Subcutaneous abdominal adipose tissue (tissue), 5 donors: Measurements from ENCODE around the gene IRF2BP1.
"Not testable (repeated sequence)": the region's sequence is repeated elsewhere in the genome, so short reads cannot be mapped to it uniquely, and the experiment has no call there.

Experiments
- H3K27ac ChIP-seq: one replicate; pipeline ENCODE4 v1.7.0; 2013; ENCODE audit warnings: low read depth, mild to moderate bottlenecking, inconsistent platforms, low read length, moderate library complexity
- H3K27me3 ChIP-seq, 5 donors: one replicate each; pipeline ENCODE4 v1.7.0; 2013; ENCODE audit warnings: low read length in 5 of 5, inconsistent platforms in 1 of 5; ENCODE audit not compliant: control insufficient read depth in 5 of 5, insufficient read depth in 4 of 5
- H3K36me3 ChIP-seq, 5 donors: one replicate each; pipeline ENCODE4 v1.7.0; 2013; ENCODE audit warnings: low read length in 5 of 5; ENCODE audit not compliant: control insufficient read depth in 5 of 5, insufficient read depth in 5 of 5
- H3K4me1 ChIP-seq, 5 donors: one replicate each; pipeline ENCODE4 v1.7.0; 2013; ENCODE audit warnings: low read length in 5 of 5, mild to moderate bottlenecking in 3 of 5, moderate library complexity in 1 of 5; ENCODE audit not compliant: control insufficient read depth in 5 of 5, insufficient read depth in 5 of 5
- H3K4me3 ChIP-seq, 5 donors: one replicate each; pipeline ENCODE4 v1.7.0; 2013; ENCODE audit warnings: low read length in 5 of 5, low read depth in 1 of 5
- H3K9ac ChIP-seq, 5 donors: one replicate each; pipeline ENCODE4 v1.7.0; 2013; ENCODE audit warnings: low read length in 5 of 5, mild to moderate bottlenecking in 4 of 5, moderate library complexity in 3 of 5
- H3K9me3 ChIP-seq, 5 donors: one replicate each; pipeline ENCODE4 v1.7.0; 2013; ENCODE audit warnings: low read length in 5 of 5; ENCODE audit not compliant: control insufficient read depth in 5 of 5
- donor health status: healthy.
- donor health status: healthy.
- donor health status: healthy.
- donor health status: healthy.
- donor health status: healthy.

The IRF2BP1 gene

GRCh38 chr19:45874620-45874966, 11.3 kb downstream of the IRF2BP1 start:
- Histone ChIP-seq H3K9ac (no peak overlapping the region), H3K4me3 (no peak overlapping the region), H3K9me3 (no peaks in the 10 kb centered on the region), H3K27me3 (peaks cover 0 to 10% (median 3%) of the 10 kb centered on the region in 5 donors), H3K27ac (no peak overlapping the region), H3K4me1 (peaks cover 0 to 12% (median 11%) of the 10 kb centered on the region in 5 donors), H3K36me3 (no peaks in the 10 kb centered on the region)

GRCh38 chr19:45873219-45873772, 12.6 kb downstream of the IRF2BP1 start:
- H3K4me1 ChIP-seq, result peaks cover 0 to 12% (median 11%) of the 10 kb centered on the region in 5 donors
- H3K27me3 ChIP-seq, result peaks cover 0 to 10% (median 2%) of the 10 kb centered on the region in 5 donors
- H3K4me3 ChIP-seq, result no peak overlapping the region
- H3K9ac ChIP-seq, result no peak overlapping the region
- H3K36me3 ChIP-seq, result no peaks in the 10 kb centered on the region
- no peaks in the 10 kb centered on the region for H3K9me3 ChIP-seq
- H3K27ac ChIP-seq, result no peak overlapping the region

DNA sequence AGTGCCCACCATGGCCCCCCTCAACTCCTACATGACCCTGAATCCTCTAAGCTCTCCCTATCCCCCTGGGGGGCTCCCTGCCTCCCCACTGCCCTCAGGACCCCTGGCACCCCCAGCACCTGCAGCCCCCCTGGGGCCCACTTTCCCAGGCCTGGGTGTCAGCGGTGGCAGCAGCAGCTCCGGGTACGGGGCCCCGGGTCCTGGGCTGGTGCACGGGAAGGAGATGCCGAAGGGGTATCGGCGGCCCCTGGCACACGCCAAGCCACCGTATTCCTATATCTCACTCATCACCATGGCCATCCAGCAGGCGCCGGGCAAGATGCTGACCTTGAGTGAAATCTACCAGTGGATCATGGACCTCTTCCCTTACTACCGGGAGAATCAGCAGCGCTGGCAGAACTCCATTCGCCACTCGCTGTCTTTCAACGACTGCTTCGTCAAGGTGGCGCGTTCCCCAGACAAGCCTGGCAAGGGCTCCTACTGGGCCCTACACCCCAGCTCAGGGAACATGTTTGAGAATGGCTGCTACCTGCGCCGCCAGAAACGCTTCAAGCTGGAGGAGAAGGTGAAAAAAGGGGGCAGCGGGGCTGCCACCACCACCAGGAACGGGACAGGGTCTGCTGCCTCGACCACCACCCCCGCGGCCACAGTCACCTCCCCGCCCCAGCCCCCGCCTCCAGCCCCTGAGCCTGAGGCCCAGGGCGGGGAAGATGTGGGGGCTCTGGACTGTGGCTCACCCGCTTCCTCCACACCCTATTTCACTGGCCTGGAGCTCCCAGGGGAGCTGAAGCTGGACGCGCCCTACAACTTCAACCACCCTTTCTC, 13.6 kb downstream of the IRF2BP1 start:
- Histone ChIP-seq H3K9ac (no peak overlapping the region), H3K27ac (no peak overlapping the region), H3K9me3 (no peaks in the 10 kb centered on the region), H3K27me3 (peaks cover 0 to 5% (median 0%) of the 10 kb centered on the region in 5 donors), H3K4me1 (peaks cover 0 to 11% (median 10%) of the 10 kb centered on the region in 5 donors), H3K36me3 (no peaks in the 10 kb centered on the region), H3K4me3 (no peak overlapping the region)

GRCh38 chr19:45870798-45871197, 15.1 kb downstream of the IRF2BP1 start:
- Histone ChIP-seq H3K27me3 (peaks cover 0 to 3% (median 2%) of the 10 kb centered on the region in 5 donors), H3K9me3 (no peaks in the 10 kb centered on the region), H3K9ac (no peak overlapping the region), H3K4me3 (no peak overlapping the region), H3K27ac (no peak overlapping the region), H3K4me1 (no peaks in the 10 kb centered on the region), H3K36me3 (no peaks in the 10 kb centered on the region)

DNA sequence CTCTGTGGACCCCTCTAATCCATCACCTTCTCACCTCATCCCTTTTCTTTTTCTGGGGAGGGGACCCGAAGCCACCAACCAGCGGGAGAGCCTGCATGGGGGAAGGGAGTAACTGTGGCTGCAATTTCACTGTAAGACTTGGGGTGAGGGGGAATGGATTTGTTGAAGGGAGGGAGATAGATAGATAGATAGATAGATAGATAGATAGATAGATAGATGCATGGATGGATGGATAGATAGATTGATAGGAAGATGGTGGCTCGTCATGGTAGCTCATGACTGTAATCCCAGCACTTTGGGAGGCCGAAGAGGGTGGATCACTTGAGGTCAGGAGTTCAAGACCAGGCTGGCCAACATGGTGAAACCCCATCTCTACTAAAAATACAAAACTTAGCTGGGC, 18.7 kb downstream of the IRF2BP1 start:
- H3K9me3 ChIP-seq, H3K9ac ChIP-seq, H3K4me3 ChIP-seq, H3K36me3 ChIP-seq, H3K27ac ChIP-seq: not testable (repeated sequence)
- Histone ChIP-seq H3K4me1 (peaks cover 2 to 19% (median 15%) of the 10 kb centered on the region in 5 donors), H3K27me3 (peaks cover 0 to 20% (median 12%) of the 10 kb centered on the region in 5 donors)

DNA sequence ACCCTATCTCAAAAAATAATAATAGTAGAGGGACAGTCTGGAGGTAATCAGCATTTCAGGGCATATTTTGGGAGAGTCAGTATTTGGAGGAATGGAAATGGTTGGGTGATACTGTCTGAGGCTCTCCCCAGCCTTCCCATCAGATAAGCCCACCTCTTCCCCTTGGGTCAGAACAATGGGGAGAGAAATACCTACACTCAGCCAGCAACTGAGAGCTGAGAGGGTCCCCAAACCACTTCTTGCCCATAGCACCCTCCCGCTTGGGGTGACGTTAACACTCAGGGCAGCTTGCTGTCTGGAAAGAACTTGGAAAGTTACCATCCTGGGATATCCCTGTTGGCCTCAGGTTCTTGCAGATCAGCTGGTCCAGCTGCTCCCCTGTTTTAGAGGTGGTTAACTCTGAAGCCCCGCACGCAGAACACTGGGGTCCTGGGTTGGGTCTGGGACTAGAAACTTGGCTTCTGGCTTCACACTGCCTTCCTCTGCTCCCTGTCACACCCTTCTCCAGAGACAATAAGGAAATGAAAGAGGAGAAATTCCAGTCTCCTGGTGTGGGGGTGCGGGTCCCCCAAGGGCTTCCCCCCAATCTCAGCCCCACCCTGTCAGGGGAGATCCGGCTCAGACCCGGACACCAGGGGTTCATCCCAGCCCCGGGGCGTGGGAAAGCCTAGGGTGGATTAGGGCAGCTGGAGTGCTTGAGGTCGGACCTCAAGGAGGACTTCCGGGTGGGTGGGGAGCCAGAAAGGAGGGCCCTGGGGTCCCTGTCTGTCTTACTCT, 19.4 kb downstream of the IRF2BP1 start:
- H3K27ac ChIP-seq, result no peak overlapping the region
- no peaks in the 10 kb centered on the region for H3K36me3 ChIP-seq
- H3K9me3 ChIP-seq, result no peaks in the 10 kb centered on the region
- H3K4me3 ChIP-seq, result no peak overlapping the region
- H3K4me1 ChIP-seq, result peaks cover 2 to 24% (median 19%) of the 10 kb centered on the region in 5 donors
- H3K27me3 ChIP-seq, result peaks cover 0 to 20% (median 12%) of the 10 kb centered on the region in 5 donors
- no peak overlapping the region for H3K9ac ChIP-seq

DNA sequence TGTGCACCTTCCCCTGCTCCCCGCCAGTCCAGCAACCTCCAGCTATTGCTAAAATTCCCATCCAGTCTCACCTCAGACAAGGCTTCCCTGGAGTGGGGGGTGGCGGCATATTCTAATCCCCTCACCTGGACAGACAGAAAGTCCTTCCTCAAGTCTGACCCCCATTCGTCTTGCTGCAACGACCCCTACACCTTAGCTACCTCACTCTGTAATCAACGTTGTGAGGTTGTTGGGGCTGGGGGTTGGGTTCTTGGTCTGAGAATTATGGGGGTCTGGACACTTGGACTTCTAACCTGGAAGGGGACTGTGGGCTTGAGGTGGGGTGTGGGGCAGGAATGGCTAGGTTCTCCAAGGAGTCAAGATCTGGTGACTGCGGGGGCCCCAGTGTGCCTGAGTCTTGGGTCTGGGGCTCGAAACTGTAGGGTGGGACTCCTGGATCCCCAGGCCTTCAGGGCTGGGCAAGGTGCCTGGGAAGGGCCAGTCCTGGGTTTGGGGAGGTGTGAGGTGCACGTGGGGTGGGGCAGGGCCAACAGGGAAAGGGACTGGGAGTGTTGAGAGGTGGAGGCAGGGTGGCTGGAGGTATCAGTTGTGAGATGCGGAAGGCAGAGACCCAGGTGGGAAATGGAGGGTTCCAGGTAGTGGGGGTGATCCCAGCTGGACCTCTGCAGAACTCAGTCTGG, 20.5 kb downstream of the IRF2BP1 start:
- Histone ChIP-seq H3K9ac (no peak overlapping the region), H3K36me3 (no peaks in the 10 kb centered on the region), H3K9me3 (no peaks in the 10 kb centered on the region), H3K27me3 (peaks cover 0 to 20% (median 12%) of the 10 kb centered on the region in 5 donors), H3K27ac (no peak overlapping the region), H3K4me1 (peaks cover 2 to 24% (median 19%) of the 10 kb centered on the region in 5 donors), H3K4me3 (no peak overlapping the region)

DNA sequence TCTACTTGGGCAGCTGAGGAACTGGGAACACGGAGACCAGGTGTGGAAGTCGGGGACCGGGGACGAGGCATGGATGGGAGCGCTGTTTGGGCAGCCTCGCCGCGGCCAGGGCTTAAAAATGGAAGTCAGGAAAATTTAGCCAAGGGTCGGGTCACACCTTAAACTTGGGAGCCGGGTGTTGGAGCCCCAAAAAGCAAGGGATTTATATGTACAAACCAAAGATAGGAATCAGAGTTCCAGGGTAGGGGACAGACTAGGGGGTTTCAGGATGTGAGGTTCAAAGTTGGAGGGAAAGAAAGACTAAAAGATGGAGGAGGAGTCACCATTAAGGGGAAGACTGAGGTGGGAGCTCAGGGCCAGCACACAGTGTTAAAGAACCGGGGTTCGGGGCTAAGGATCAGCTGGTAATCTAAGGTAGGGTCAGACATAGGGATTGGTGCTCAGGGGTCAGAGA, 21.3 kb downstream of the IRF2BP1 start:
- Histone ChIP-seq H3K9me3 (no peaks in the 10 kb centered on the region), H3K27ac (no peak overlapping the region), H3K27me3 (peaks cover 0 to 20% (median 12%) of the 10 kb centered on the region in 5 donors), H3K4me1 (peaks cover 2 to 24% (median 19%) of the 10 kb centered on the region in 5 donors), H3K9ac (no peak overlapping the region), H3K4me3 (no peak overlapping the region), H3K36me3 (peaks cover 0 to 3% (median under 1%) of the 10 kb centered on the region in 5 donors)

- no peaks in the 10 kb centered on the region for H3K9me3 ChIP-seq
- peaks cover 0 to 20% (median 12%) of the 10 kb centered on the region in 5 donors for H3K27me3 ChIP-seq
- H3K4me1 ChIP-seq, result peaks cover 2 to 24% (median 19%) of the 10 kb centered on the region in 5 donors
- no peak within 1 kb of the TSS for H3K9ac ChIP-seq
- H3K4me3 ChIP-seq, result peak within 1 kb of the TSS; percentile 64 to 97 (median 90)
- peak within 1 kb of the TSS; percentile 88 for H3K27ac ChIP-seq
- peaks cover 0 to 9% (median 4%) of the 10 kb centered on the region in 5 donors for H3K36me3 ChIP-seq
Measured at GRCh38 chr19:45863840-45864628, 21.9 kb downstream of the IRF2BP1 start, which contains the start of gene FOXA3. FOXA3 (plus strand) TSS chr19:45864326; CDS start chr19:45864457, 131 bp downstream.
